ENCODE data around the gene FBXO41.

Gene FBXO41

GRCh38 chr2:73249636-73250035 is 34.6 kb downstream of the FBXO41 start:
- Mint-ChIP-seq H3K27ac (no peak overlapping the region), H3K9me3 (no peaks in the 10 kb centered on the region), H3K36me3 (peaks cover 77% of the 10 kb centered on the region), H3K4me1 (peaks cover 6% of the 10 kb centered on the region), H3K27me3 (no peaks in the 10 kb centered on the region), H3K4me3 (no peak overlapping the region)
- no peak for ATAC-seq

GRCh38 chr2:73246850-73247249 is 37.4 kb downstream of the FBXO41 start:
- Mint-ChIP-seq H3K36me3 (peaks cover 66% of the 10 kb centered on the region), H3K27ac (no peak overlapping the region), H3K4me3 (no peak overlapping the region), H3K9me3 (no peaks in the 10 kb centered on the region), H3K27me3 (no peaks in the 10 kb centered on the region), H3K4me1 (peaks cover 6% of the 10 kb centered on the region)
- no peak for ATAC-seq

GRCh38 chr2:73244580-73244979 is 39.7 kb downstream of the FBXO41 start:
- H3K36me3 Mint-ChIP-seq: peaks cover 49% of the 10 kb centered on the region
- H3K27me3 Mint-ChIP-seq: no peaks in the 10 kb centered on the region
- H3K9me3 Mint-ChIP-seq: no peaks in the 10 kb centered on the region

GRCh38 chr2:73243884-73244570 is 40.3 kb downstream of the FBXO41 start:
- Mint-ChIP-seq H3K27ac (no peak overlapping the region), H3K36me3 (peaks cover 44% of the 10 kb centered on the region), H3K9me3 (no peaks in the 10 kb centered on the region), H3K4me1 (peaks cover 6% of the 10 kb centered on the region), H3K4me3 (no peak overlapping the region), H3K27me3 (no peaks in the 10 kb centered on the region)
- ATAC-seq: no peak

More at GRCh38 chr2:73244580-73244979, 39.7 kb downstream of the FBXO41 start:
- ATAC-seq: no peak
- peaks cover 6% of the 10 kb centered on the region for H3K4me1 Mint-ChIP-seq
- no peak overlapping the region for H3K4me3 Mint-ChIP-seq
- H3K27ac Mint-ChIP-seq: no peak overlapping the region

GRCh38 chr2:73239776-73240175 is 44.5 kb downstream of the FBXO41 start:
- Mint-ChIP-seq H3K27me3 (no peaks in the 10 kb centered on the region), H3K4me1 (peaks cover 32% of the 10 kb centered on the region), H3K27ac (no peak overlapping the region), H3K9me3 (no peaks in the 10 kb centered on the region), H3K4me3 (no peak overlapping the region), H3K36me3 (peaks cover 23% of the 10 kb centered on the region)
- no peak for ATAC-seq

- H3K36me3 Mint-ChIP-seq: peaks cover 15% of the 10 kb centered on the region
- H3K4me1 Mint-ChIP-seq: peaks cover 33% of the 10 kb centered on the region
- no peaks in the 10 kb centered on the region for H3K9me3 Mint-ChIP-seq
- no peak overlapping the region for H3K4me3 Mint-ChIP-seq
- ATAC-seq: no peak
- no peak overlapping the region for H3K27ac Mint-ChIP-seq
- no peaks in the 10 kb centered on the region for H3K27me3 Mint-ChIP-seq
These were observed 45.3 kb downstream of the FBXO41 start for GRCh38 chr2:73238976-73239375.

- Mint-ChIP-seq H3K36me3 (peaks cover 12% of the 10 kb centered on the region), H3K27me3 (no peaks in the 10 kb centered on the region)
- ATAC-seq: no peak
These were observed 46.1 kb downstream of the FBXO41 start for GRCh38 chr2:73238149-73238548.

GRCh38 chr2:73237168-73237567 is 47.1 kb downstream of the FBXO41 start:
- Mint-ChIP-seq H3K36me3 (peaks cover 12% of the 10 kb centered on the region), H3K4me1 (peaks cover 38% of the 10 kb centered on the region), H3K4me3 (no peak overlapping the region), H3K27me3 (no peaks in the 10 kb centered on the region), H3K9me3 (no peaks in the 10 kb centered on the region), H3K27ac (no peak overlapping the region)
- ATAC-seq: no peak

More at GRCh38 chr2:73238149-73238548, 46.1 kb downstream of the FBXO41 start:
- Mint-ChIP-seq H3K4me1 (peaks cover 33% of the 10 kb centered on the region), H3K4me3 (no peak overlapping the region), H3K27ac (no peak overlapping the region), H3K9me3 (no peaks in the 10 kb centered on the region)

GRCh38 chr2:73235315-73236028 is 48.8 kb downstream of the FBXO41 start:
- Mint-ChIP-seq H3K27me3 (no peaks in the 10 kb centered on the region), H3K9me3 (no peaks in the 10 kb centered on the region), H3K4me1 (peaks cover 38% of the 10 kb centered on the region), H3K27ac (peak overlapping the region; percentile 95), H3K4me3 (peak overlapping the region; percentile 97), H3K36me3 (peaks cover 12% of the 10 kb centered on the region)
- ATAC-seq: no peak

GRCh38 chr2:73233932-73234832 is 50.1 kb downstream of the FBXO41 start, which contains the start of gene CCT7:
Gene CCT7, plus strand, starts transcription at chr2:73234308. Its CDS starts 71 bp downstream, at chr2:73234379.
- peaks cover 12% of the 10 kb centered on the region for H3K36me3 Mint-ChIP-seq
- peak within 1 kb of the TSS; percentile 95 for H3K27ac Mint-ChIP-seq
- H3K27me3 Mint-ChIP-seq: no peaks in the 10 kb centered on the region
- no peaks in the 10 kb centered on the region for H3K9me3 Mint-ChIP-seq
- peak; percentile 84 for ATAC-seq
- peaks cover 38% of the 10 kb centered on the region for H3K4me1 Mint-ChIP-seq
- peak within 1 kb of the TSS; percentile 97 for H3K4me3 Mint-ChIP-seq

- no peaks in the 10 kb centered on the region for H3K27me3 Mint-ChIP-seq
- peak within 1 kb of the TSS; percentile 95 for H3K27ac Mint-ChIP-seq
- H3K4me1 Mint-ChIP-seq: peaks cover 35% of the 10 kb centered on the region
- no peaks in the 10 kb centered on the region for H3K9me3 Mint-ChIP-seq
- H3K36me3 Mint-ChIP-seq: peaks cover 17% of the 10 kb centered on the region
- peak; percentile 97 for ATAC-seq
- peak within 1 kb of the TSS; percentile 97 for H3K4me3 Mint-ChIP-seq
These were observed 50.9 kb downstream of the FBXO41 start, which contains the start of gene PRADC1 for GRCh38 chr2:73233154-73233931. Gene PRADC1, minus strand, starts transcription at chr2:73233239. Its CDS starts 79 bp downstream, at chr2:73233160.

- Mint-ChIP-seq H3K4me1 (peaks cover 34% of the 10 kb centered on the region), H3K4me3 (peak overlapping the region; percentile 97), H3K36me3 (peaks cover 20% of the 10 kb centered on the region)
These were observed 51.7 kb downstream of the FBXO41 start for GRCh38 chr2:73232403-73233153.

GRCh38 chr2:73228631-73229030 is 55.6 kb downstream of the FBXO41 start:
- Mint-ChIP-seq H3K27me3 (no peaks in the 10 kb centered on the region), H3K9me3 (no peaks in the 10 kb centered on the region), H3K36me3 (peaks cover 16% of the 10 kb centered on the region), H3K4me3 (no peak overlapping the region), H3K27ac (no peak overlapping the region), H3K4me1 (peaks cover 6% of the 10 kb centered on the region)
- ATAC-seq: no peak

More at GRCh38 chr2:73232403-73233153, 51.7 kb downstream of the FBXO41 start:
- no peaks in the 10 kb centered on the region for H3K9me3 Mint-ChIP-seq
- ATAC-seq: peak; percentile 1
- H3K27ac Mint-ChIP-seq: peak overlapping the region; percentile 95
- H3K27me3 Mint-ChIP-seq: no peaks in the 10 kb centered on the region

- ATAC-seq: no peak
- H3K36me3 Mint-ChIP-seq: peaks cover 26% of the 10 kb centered on the region
- no peaks in the 10 kb centered on the region for H3K27me3 Mint-ChIP-seq
- H3K9me3 Mint-ChIP-seq: no peaks in the 10 kb centered on the region
- no peaks in the 10 kb centered on the region for H3K4me1 Mint-ChIP-seq
- no peak overlapping the region for H3K27ac Mint-ChIP-seq
- no peak overlapping the region for H3K4me3 Mint-ChIP-seq
These were observed 57.2 kb downstream of the FBXO41 start for GRCh38 chr2:73227086-73227485.

Data from stimulated activated memory B cell treated with anti-CD40 and anti-IgM and Interleukin-4, amounts not matched to agents 10 μg/mL and 1 μg/mL and 100 μg/mL, for 72 hours (primary cell).